C4-2B (cell line): ENCODE measurements around the gene TMC4.
"Not testable (repeated sequence)": the region's sequence is repeated elsewhere in the genome, so short reads cannot be mapped to it uniquely, and the experiment has no call there.

ENCODE experiments used
- H3K27ac ChIP-seq: fragments of 450-650 bp; 2 replicates; pipeline ENCODE4 v1.5.1; 2017
- ZFX ChIP-seq: fragments of 450-650 bp; IDR thresholded peaks from 2 replicates; pipeline ENCODE4 v1.6.1; 2017
- TF ChIP-seq, protein P1 (sequence below): fragments of 450-650 bp; conservative IDR thresholded peaks from 2 replicates; pipeline ENCODE4 v1.5.1; 2017; ENCODE audit warnings: mild to moderate bottlenecking

Gene TMC4, protein sequence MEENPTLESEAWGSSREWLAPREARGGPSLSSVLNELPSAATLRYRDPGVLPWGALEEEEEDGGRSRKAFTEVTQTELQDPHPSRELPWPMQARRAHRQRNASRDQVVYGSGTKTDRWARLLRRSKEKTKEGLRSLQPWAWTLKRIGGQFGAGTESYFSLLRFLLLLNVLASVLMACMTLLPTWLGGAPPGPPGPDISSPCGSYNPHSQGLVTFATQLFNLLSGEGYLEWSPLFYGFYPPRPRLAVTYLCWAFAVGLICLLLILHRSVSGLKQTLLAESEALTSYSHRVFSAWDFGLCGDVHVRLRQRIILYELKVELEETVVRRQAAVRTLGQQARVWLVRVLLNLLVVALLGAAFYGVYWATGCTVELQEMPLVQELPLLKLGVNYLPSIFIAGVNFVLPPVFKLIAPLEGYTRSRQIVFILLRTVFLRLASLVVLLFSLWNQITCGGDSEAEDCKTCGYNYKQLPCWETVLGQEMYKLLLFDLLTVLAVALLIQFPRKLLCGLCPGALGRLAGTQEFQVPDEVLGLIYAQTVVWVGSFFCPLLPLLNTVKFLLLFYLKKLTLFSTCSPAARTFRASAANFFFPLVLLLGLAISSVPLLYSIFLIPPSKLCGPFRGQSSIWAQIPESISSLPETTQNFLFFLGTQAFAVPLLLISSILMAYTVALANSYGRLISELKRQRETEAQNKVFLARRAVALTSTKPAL

DNA sequence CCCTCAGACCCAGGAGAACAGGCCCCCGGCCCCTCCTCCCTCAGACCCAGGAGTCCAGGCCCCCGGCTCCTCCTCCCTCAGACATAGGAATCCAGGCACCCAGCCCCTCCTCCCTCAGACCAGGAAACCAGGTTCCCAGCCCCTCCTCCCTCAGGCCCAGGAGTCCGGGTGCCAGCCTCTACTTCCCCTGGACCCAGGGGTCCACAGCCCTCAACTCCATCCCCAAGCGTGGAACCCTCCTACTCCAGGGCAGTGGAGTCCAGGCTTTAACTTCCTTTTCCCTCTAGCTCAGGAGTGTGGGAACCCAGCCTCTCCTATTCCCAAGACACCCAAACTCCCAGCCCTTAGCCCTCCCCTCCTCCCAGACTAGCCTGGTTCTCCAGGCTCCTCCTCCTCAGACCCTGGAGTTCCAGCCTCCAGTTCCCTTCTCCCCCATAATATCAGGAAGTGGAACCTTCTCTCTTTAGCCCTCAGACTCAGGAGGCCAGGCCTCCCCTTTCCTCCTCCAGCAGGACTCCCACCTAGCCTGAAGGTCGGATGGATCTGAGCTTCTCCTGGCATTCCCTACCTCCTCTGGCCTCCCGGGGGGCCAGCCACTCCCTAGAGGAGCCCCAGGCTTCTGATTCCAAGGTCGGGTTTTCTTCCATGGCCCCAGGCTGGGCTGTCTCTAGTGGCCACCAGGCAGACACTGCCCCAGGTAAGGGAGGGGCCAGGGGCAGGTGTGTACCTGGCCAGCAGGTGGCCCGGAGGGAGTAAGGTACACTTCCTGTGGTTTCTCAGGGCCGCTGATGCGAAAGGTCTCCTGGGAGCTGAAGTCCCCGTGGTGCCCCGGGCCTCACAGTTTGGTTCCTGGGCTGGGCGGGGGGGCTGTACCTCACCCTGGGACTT lies at the start of gene TMC4:
Gene TMC4 (minus strand): TSS at position 690 of the 888 bp plus-strand sequence. CDS start 43 bp downstream, at position 647.
- TF ChIP-seq, protein P1, sequence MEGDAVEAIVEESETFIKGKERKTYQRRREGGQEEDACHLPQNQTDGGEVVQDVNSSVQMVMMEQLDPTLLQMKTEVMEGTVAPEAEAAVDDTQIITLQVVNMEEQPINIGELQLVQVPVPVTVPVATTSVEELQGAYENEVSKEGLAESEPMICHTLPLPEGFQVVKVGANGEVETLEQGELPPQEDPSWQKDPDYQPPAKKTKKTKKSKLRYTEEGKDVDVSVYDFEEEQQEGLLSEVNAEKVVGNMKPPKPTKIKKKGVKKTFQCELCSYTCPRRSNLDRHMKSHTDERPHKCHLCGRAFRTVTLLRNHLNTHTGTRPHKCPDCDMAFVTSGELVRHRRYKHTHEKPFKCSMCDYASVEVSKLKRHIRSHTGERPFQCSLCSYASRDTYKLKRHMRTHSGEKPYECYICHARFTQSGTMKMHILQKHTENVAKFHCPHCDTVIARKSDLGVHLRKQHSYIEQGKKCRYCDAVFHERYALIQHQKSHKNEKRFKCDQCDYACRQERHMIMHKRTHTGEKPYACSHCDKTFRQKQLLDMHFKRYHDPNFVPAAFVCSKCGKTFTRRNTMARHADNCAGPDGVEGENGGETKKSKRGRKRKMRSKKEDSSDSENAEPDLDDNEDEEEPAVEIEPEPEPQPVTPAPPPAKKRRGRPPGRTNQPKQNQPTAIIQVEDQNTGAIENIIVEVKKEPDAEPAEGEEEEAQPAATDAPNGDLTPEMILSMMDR, result no peak; the same call in 1 of the 2 replicates
- no peak for TF ChIP-seq ZFX
- peak within 1 kb of the TSS; percentile 74 for H3K27ac ChIP-seq

DNA sequence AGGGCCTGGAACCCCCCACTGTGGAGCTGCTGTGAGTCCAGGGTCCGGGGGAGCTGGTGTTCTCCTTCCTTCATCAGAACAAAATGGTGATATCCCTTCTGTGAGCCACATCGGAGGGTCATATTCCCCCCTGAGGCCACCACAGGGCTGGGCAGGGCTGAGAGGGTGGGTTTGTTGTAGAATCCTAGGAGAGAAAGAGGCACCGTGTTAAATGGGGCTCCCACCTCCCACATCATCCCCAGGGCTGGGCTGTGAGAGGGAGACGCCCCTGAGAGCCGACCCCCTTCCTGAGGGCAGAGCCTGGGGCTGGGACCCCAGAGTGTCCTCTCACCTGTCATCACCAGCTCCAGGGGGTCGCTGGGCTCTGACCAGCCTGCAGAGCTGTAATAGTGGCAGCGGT lies 49.0 kb upstream of the TMC4 start:
- not testable (repeated sequence) for H3K27ac ChIP-seq

DNA sequence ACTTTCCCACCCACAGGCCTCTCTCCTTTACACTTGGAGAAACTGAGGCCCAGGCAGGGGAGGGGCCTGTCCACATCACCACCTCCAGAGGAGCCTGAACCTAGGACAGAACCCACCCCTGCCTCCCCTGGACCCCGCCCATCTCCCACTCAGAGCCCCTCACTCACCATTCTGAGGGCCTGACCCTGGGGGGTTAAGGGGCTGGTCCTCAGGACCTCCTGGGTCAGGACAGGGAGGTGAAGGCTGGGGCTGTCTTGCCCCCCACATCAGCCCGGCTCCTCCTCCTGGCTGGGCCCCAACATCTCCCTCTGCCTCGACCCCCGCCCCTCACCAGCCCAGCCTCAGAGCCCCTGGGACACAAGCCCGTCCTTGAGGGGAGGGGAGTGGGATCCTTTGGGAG lies 46.7 kb upstream of the TMC4 start:
- H3K27ac ChIP-seq, result not testable (repeated sequence)

DNA sequence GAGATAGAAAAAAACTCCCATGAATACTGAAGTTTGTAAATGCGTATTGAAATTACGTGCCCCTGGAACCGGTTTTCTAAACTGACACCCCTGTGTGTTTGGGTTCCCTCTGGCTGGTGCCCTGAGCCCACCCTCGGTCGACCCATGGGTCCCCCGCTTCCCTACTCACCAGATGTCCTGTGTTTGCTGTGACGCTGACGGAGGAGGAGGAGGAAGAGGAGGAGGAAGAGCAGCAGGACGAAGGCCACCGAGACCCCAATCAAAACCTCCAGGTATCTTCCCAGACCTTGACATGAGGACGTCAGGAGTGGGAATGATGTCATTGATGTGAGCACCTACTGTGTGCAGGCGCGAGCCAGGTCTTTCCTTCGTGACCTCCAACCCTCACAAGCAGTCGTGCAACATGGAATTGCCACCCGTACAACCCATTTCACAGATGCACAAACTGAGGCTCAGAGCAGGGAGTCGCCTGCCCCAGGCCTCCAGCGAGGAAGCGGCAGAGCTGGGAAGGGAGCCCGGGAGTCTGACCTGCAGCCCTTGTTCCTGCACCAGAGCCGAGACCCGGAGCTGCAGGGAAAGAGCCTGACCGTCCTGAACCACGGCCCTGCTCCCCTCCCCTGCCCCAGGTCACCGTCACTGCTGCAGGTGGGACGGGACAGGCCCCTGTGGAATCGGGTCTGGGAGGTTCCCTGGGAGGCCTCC lies 46.2 kb upstream of the TMC4 start:
- H3K27ac ChIP-seq, result no peak overlapping the region
- TF ChIP-seq, protein P1, result no peak
- TF ChIP-seq ZFX, result no peak

DNA sequence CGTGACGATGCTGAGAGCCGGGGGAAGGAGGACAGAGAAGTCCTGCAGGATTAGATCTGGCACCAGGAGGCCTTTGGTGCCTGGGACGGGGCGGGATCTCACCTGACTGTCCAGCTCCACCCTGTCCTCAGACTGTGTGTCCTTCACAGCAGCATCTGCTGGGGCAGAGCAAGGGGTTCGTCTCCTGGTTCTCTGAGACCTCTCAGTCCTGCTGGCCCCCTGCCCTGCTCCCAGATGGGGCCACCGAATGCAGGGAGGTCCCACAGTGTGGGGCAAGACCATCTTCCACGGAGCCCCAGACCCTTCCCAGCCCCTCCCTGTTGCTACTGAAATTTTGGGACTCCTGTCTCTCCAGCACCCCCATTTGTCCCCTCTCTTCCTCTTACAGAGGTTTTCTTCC lies 45.3 kb upstream of the TMC4 start:
- TF ChIP-seq, protein P1, result no peak
- TF ChIP-seq ZFX, result no peak
- H3K27ac ChIP-seq, result no peak overlapping the region

DNA sequence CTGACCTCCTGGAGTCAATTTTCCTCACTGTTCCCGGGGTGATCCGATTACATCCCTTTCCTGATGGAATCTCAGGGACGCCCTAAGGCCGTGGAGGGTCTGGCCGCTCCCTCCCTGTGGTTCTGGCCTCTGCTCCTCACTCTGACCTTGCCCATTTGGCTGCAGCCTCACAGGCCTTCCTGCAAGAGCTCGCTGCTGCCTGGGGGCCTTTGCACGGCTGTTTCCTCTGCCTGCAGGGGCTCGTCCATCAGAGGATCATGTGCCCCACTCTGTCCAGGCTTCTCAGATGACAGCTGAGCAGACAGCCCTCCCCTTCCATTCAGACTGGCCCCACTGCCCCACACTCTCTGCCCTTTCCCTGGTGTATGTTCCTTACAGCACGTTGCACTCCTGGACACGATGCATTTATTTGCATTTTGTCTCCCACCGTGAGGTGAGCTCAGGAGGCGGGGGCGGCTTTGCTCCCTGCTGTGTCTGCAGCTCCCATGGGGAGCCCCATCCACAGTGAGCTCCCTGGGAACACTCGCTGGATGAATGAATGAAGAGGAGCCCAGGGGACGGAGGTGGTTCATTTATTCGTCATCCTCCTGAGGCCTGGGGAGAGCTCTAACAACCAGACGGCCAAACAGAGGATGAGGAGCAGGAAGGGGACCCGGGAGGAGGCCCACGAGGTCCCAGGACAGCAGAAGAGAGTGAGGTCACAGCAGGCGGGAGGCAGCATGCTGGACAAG lies 44.7 kb upstream of the TMC4 start:
- H3K27ac ChIP-seq, result not testable (repeated sequence)

DNA sequence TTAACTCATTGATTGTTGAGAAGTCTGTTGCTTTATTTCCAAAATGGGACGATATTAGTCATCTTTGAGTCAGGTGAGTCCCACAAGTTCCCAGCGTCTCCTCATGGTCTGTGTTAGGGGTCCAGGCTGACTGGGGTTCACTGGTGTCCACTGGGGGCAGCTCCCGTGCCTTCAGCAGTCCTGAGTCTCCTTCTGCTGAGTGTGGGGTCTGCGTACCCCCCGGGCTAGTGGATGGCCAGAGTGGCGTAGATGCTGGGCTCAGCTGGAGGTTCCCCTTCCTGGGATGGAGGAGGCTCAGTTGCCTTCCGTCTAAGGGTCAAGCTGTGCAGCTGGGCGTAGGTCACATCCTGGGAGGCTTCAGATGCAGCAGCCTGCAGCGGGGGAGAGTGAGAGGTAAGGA lies 43.9 kb upstream of the TMC4 start:
- no peak for TF ChIP-seq ZFX
- TF ChIP-seq, protein P1, result no peak
- no peak overlapping the region for H3K27ac ChIP-seq

DNA sequence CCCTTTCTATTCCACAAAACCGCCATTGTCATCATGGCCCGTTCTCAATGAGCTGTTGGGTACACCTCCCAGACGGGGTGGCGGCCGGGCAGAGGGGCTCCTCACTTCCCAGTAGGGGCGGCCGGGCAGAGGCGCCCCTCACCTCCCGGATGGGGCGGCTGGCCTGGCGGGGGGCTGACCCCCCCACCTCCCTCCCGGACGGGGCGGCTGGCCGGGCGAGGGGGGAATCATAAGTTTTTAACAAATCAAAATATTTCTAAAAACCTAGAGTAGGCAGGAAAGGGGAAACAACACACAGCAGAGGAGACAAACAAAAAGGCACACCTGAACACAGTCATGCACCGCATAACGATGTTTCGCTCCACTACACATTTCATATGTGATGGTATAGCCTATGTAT lies 41.8 kb upstream of the TMC4 start:
- H3K27ac ChIP-seq, result not testable (repeated sequence)

DNA sequence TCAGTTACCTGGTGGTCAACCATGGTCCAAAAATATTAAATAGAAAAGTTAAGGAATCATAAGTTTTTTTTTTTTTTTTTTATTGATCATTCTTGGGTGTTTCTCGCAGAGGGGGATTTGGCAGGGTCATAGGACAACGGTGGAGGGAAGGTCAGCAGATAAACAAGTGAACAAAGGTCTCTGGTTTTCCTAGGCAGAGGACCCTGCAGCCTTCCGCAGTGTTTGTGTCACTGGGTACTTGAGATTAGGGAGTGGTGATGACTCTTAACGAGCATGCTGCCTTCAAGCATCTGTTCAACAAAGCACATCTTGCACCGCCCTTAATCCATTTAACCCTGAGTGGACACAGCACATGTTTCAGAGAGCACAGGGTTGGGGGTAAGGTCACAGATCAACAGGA lies 41.3 kb upstream of the TMC4 start:
- not testable (repeated sequence) for H3K27ac ChIP-seq
